AG09309 (cell line): ENCODE data around the gene HNF4A.

ENCODE experiments used
- DNase-seq: peaks from one replicate; pipeline ENCODE4 v3.0.0-alpha.2; 2010; ENCODE audit warnings: low read depth
- H3K4me3 ChIP-seq: 2 replicates; pipeline ENCODE4 v1.5.1; 2011; ENCODE audit warnings: mild to moderate bottlenecking, low read depth, low read length, moderate library complexity; ENCODE audit not compliant: control insufficient read depth
- CTCF ChIP-seq: IDR thresholded peaks from 2 replicates; pipeline ENCODE4 v1.5.1; 2011; ENCODE audit warnings: mild to moderate bottlenecking, low read depth, low read length, inconsistent platforms; ENCODE audit not compliant: insufficient read depth, control insufficient read depth; ENCODE audit errors: missing control alignments

Gene HNF4A

GRCh38 chr20:44425923-44426322, 70.4 kb downstream of the HNF4A start:
- H3K4me3 ChIP-seq, result no peak overlapping the region
- DNase-seq, result no peak
- no peak for TF ChIP-seq CTCF

DNA sequence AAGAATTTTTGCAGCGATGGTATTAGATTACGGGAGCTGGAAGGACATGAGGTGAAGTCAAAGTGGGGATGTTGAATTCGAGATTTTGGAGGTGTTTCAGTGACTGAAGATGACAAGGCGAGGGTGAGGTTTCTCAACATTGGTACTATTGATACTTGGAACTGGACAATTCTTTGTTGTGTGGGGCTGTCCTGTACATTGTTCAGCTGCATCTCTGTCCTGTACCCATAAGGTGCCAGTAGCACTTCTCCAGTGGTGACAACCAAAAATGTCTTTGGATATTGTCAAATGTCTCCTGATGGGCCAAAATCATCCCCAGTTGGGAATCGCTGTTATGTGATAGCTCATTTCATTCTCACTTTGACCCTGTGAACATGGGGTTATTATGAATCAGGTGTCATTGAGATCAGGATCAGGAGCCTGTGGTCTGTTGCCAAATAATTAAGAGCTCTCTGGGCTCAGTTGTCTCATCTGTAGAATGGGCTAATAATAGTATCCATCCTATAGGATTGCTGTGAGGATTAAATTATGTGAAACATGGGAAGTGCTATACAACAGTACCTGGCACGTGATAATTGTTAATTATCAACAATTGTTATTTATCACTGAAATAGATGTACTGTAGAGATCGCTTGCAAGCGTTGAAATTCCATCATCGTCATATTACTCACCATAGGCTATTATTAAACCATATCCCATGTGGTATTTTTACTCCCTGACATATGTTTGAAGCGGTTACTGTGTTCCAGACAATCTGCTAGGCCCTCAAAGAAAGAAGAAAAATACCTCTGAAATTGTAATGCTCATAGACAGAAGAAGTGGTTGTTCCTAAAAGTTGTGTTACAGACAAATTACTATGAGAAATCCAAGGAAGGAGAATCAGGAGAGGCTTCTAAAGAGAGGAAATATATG, 71.6 kb downstream of the HNF4A start:
- H3K4me3 ChIP-seq, result no peak overlapping the region
- no peak for DNase-seq
- TF ChIP-seq CTCF, result no peak

DNA sequence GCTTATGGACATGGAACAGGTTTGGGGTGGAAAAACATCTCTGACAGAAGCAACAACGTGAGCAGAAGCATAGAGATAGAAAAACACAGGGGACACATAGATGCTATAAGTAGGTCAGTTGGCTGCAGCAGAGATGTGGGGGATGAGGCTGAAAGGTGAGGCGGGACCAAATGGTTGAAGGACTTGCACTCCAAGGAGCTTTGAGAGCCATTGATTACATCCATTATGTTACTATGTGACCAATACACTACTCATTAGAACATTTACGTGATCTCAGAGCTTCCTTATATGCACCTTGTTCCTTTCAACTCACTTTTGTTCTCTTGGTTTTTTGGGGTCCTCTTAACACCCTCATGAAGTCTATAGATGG, 72.3 kb downstream of the HNF4A start:
- TF ChIP-seq CTCF, result no peak

GRCh38 chr20:44428174-44429016, 72.9 kb downstream of the HNF4A start:
- H3K4me3 ChIP-seq, result no peak overlapping the region
- no peak for DNase-seq
- no peak for TF ChIP-seq CTCF

More for the DNA sequence above, 72.3 kb downstream of the HNF4A start:
- no peak overlapping the region for H3K4me3 ChIP-seq
- DNase-seq, result no peak

DNA sequence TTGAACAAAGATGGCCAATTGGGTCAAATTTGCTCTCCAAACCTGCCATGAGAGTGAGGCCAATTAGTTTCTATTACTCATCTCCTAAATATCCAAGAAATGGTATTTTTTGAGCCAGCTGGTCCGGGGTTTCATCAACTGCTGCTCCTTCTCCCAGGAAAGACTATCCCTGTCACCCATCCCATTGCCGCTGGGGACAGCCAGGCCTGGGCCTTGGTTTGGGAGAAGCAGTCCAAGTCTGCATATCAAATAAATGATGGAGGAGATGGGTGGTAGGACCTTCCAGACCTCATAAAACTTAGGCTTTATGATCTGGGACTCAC, 73.5 kb downstream of the HNF4A start:
- no peak for DNase-seq
- no peak for TF ChIP-seq CTCF
- no peak overlapping the region for H3K4me3 ChIP-seq

DNA sequence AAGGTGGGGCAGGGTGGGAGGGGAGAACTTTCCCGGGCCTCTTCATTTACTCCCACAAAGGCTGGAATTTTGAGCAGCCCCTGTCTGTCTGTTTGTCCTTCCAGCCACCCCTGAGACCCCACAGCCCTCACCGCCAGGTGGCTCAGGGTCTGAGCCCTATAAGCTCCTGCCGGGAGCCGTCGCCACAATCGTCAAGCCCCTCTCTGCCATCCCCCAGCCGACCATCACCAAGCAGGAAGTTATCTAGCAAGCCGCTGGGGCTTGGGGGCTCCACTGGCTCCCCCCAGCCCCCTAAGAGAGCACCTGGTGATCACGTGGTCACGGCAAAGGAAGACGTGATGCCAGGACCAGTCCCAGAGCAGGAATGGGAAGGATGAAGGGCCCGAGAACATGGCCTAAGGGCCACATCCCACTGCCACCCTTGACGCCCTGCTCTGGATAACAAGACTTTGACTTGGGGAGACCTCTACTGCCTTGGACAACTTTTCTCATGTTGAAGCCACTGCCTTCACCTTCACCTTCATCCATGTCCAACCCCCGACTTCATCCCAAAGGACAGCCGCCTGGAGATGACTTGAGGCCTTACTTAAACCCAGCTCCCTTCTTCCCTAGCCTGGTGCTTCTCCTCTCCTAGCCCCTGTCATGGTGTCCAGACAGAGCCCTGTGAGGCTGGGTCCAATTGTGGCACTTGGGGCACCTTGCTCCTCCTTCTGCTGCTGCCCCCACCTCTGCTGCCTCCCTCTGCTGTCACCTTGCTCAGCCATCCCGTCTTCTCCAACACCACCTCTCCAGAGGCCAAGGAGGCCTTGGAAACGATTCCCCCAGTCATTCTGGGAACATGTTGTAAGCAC, 74.1 kb downstream of the HNF4A start:
- H3K4me3 ChIP-seq, result no peak overlapping the region
- TF ChIP-seq CTCF, result no peak
- no peak for DNase-seq
